Body of pancreas (tissue), 4 donors: ENCODE data around the gene TGFB2.

Experiments used
- POLR2A ChIP-seq, 3 donors: fragments of 450-650 bp; IDR thresholded peaks; one replicate each; pipeline ENCODE4 v1.6.1; 2016; ENCODE audit warnings: antibody characterized with exemption in 3 of 3, mild to moderate bottlenecking in 2 of 3
- TF ChIP-seq, protein P1 (sequence below), 7 experiments: fragments of 450-650 bp in 4 of 7; fragments of 200-600 bp in 3 of 7; sonication (generic) in 3 of 7; IDR thresholded peaks; one replicate each; pipeline ENCODE4 v1.5.1; 2016 to 2019; ENCODE audit warnings: antibody characterized with exemption in 7 of 7

DNA sequence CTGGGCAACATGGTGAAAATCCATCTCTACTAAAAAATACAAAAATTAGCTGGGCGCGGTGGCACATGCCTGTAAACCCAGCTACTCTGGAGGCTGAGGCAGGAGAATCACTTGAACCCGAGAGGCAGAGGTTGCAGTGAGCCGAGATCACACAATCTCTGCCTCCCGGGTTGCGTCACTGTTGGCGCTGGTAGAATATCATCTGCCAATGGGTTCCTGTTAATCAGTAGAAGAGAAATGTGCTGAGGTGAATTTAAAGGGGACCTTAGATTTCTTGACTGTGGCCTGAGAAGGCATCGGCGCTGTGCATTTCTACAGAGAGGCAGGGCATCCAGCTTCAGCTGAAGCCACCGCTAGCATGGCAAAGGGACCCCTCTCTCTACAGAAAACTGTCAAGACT lies 68.0 kb downstream of the TGFB2 start:
- TF ChIP-seq, protein P1, sequence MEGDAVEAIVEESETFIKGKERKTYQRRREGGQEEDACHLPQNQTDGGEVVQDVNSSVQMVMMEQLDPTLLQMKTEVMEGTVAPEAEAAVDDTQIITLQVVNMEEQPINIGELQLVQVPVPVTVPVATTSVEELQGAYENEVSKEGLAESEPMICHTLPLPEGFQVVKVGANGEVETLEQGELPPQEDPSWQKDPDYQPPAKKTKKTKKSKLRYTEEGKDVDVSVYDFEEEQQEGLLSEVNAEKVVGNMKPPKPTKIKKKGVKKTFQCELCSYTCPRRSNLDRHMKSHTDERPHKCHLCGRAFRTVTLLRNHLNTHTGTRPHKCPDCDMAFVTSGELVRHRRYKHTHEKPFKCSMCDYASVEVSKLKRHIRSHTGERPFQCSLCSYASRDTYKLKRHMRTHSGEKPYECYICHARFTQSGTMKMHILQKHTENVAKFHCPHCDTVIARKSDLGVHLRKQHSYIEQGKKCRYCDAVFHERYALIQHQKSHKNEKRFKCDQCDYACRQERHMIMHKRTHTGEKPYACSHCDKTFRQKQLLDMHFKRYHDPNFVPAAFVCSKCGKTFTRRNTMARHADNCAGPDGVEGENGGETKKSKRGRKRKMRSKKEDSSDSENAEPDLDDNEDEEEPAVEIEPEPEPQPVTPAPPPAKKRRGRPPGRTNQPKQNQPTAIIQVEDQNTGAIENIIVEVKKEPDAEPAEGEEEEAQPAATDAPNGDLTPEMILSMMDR (IDR thresholded peaks at IDR 0.05) = no peak
- no peak for TF ChIP-seq POLR2A (IDR thresholded peaks at IDR 0.05)
